Skeletal muscle tissue (tissue), 4 donors: ENCODE results near the gene NPLOC4. TPM values are rescaled to one million over a fixed set of nuclear protein-coding genes. Genes with fewer than 3 reads are reported as not detected.

Experiments
- H3K27ac ChIP-seq: one replicate; pipeline ENCODE4 v1.7.0; 2013; ENCODE audit warnings: mild to moderate bottlenecking, low read depth, low read length, inconsistent platforms
- H3K27me3 ChIP-seq, 3 donors: one replicate each; pipeline ENCODE4 v1.7.0; 2013; ENCODE audit warnings: low read length in 3 of 3; ENCODE audit not compliant: control insufficient read depth in 3 of 3, insufficient read depth in 3 of 3
- H3K36me3 ChIP-seq, 3 donors: one replicate each; pipeline ENCODE4 v1.7.0; 2013; ENCODE audit warnings: low read length in 3 of 3; ENCODE audit not compliant: control insufficient read depth in 3 of 3, insufficient read depth in 3 of 3
- H3K4me1 ChIP-seq, 3 donors: one replicate each; pipeline ENCODE4 v1.7.0; 2013; ENCODE audit warnings: low read length in 3 of 3, mild to moderate bottlenecking in 3 of 3; ENCODE audit not compliant: control insufficient read depth in 3 of 3, insufficient read depth in 3 of 3
- H3K4me3 ChIP-seq, 3 donors: one replicate each; pipeline ENCODE4 v1.7.0; 2013; ENCODE audit warnings: low read length in 3 of 3
- H3K9ac ChIP-seq, 3 donors: one replicate each; pipeline ENCODE4 v1.7.0; 2013; ENCODE audit warnings: low read length in 3 of 3, mild to moderate bottlenecking in 3 of 3, moderate library complexity in 2 of 3, low read depth in 1 of 3
- H3K9me3 ChIP-seq, 3 donors: one replicate each; pipeline ENCODE4 v1.7.0; 2013; ENCODE audit warnings: low read length in 3 of 3; ENCODE audit not compliant: control insufficient read depth in 3 of 3
- total RNA-seq: library from RNA; depleted of rRNA; stranded (reverse); fragments of >200 nt; gene quantifications from one replicate; pipeline ENCODE4 v1.2.3, GENCODE V29; 2014
- donor health status: Osteomylitis.

NPLOC4 gene
- total RNA-seq, 1 donor from 2014 or later: 43.8 TPM

DNA sequence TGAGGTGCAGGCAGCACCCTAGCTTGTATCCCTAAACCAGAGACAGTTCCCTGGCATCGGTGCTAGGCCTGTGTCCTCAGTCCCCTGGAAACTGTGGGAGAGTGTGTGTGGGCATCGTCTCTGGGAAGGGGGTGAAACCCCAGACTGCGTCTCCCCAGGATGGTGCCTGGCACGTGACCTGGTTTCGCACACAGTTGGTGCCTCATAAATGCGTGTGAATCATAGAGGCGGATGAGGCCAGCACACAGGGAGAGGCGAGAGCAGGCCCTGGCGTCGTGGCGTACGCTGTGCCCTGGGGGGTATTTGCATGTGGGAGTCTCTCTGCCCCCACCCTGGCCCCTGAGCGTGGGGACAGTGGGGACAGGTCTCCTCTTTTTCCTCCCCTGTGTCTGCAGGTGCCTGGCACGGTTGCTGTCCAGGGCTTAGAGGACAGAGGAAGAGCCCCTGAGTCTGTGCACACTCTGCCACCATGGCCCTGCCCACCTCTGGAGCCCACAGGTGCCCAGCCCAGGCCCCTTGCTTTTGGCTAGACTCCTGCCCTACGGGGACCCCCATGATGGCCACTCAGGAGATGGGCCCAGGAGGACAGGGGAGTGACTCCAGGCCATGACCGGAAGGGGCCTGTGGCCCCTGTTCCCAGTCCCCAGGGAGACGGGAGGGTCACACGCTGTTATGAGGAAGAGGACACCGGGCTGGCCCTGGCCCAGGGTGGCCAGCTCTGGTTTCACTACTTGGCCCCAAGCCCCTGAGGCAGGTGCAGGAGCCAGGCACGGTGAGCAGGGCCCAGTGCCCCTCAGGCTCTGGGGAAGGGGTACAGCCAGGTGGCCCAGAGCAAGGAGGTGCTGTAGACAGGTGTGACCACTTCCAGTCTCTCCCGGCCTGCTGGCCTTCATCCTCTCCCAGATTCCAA is 110.0 kb downstream of the NPLOC4 start:
- Histone ChIP-seq H3K9me3 (no peaks in the 10 kb centered on the region), H3K4me3 (no peak overlapping the region), H3K36me3 (no peaks in the 10 kb centered on the region), H3K27ac (no peak overlapping the region), H3K9ac (no peak overlapping the region), H3K4me1 (peaks cover 10 to 24% (median 23%) of the 10 kb centered on the region in 3 donors), H3K27me3 (peaks cover 51 to 77% (median 58%) of the 10 kb centered on the region in 3 donors)

DNA sequence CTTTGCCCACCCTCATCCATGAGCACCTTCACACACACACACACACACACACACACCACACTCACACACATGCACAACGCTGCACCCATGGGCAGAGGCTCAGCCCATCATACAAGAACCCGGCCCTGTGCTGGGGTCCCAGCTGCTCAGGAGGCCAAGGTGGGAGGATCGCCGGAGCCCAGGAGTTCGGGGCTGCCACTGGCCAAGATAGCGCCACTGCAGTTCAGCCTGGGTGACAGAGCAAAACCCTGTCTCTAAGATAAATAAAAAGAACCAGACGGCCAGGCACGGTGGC is 112.1 kb downstream of the NPLOC4 start:
- Histone ChIP-seq H3K4me3 (no peak overlapping the region), H3K4me1 (peaks cover 19 to 32% (median 26%) of the 10 kb centered on the region in 3 donors), H3K9me3 (no peaks in the 10 kb centered on the region), H3K27me3 (peaks cover 55 to 82% (median 59%) of the 10 kb centered on the region in 3 donors), H3K27ac (no peak overlapping the region), H3K36me3 (no peaks in the 10 kb centered on the region), H3K9ac (no peak overlapping the region)

DNA sequence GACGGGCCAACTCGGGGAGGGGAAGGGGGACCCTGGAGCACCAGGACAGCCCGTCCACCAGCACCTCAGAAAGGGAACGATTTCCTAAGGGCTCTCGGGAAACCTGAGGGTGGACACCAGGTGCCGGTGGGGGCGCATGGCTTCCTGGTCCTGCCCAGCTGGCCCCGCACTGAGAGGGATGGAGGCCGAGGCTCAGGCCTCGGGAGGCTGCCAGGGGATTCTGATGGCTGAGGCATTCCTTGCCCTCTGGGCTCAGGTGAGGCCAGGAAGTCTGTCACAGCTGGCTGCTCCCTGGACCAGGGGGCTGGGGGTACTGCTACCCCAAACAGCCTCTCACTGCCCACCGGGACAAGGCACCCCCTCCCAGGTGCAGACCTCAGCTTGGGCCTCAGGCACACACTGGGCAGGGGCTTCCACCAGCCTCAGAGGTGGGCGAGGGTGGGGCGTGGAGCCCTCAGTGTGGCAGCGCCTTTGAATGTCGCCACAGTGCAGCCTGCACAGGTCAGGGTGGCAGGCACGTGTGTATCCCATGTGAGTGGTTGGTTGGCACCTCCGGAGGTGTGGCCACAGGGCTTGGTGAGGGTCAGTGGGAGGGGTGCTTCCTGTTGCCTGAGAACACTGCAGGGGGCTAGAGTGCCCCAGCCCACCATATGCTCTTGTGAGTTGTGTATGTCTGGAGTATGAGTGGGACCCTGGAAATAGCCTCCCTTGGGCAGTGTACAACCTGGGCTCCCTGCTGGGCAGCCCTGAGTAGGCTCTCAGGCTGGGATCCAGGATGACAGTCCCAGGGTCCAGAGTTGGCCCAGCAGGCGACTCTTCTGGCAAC is 112.7 kb downstream of the NPLOC4 start:
- Histone ChIP-seq H3K4me3 (no peak overlapping the region), H3K27me3 (peaks cover 57 to 84% (median 59%) of the 10 kb centered on the region in 3 donors), H3K9me3 (no peaks in the 10 kb centered on the region), H3K27ac (no peak overlapping the region), H3K9ac (no peak overlapping the region), H3K4me1 (peaks cover 24 to 38% (median 32%) of the 10 kb centered on the region in 3 donors), H3K36me3 (no peaks in the 10 kb centered on the region)

DNA sequence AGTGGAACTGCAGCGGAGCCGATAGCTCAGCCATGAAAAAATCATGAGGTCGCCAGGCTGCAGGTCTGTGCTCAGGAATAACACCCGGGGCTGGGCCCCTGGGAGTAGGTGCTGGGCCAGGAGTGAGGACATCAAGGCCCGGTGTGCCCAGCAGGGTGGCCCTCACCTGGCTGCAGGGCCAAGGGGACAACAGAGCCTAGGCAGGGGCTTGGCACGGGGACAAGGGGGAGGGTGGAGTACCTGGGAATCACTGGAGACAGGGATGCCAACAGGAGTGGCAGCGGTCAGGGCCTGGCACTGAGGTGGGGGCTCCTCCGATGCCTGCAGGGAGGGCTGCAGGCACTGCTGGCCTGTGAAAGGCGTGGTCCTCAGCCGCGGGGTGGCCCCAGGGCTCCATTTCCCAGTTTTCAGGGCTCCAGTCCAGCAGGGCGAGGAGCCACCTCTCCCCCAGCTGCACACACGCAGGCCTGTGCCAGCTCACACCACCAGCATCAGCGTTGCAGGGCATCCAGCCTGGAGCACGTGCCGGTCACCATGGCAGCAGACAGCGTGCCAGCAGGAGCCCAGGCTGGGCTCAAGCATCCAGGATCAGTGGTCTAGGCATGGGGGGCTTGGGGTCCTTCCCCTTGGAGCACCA is 113.4 kb downstream of the NPLOC4 start:
- H3K27me3 ChIP-seq: peaks cover 51 to 78% (median 53%) of the 10 kb centered on the region in 3 donors
- peaks cover 28 to 45% (median 39%) of the 10 kb centered on the region in 3 donors for H3K4me1 ChIP-seq
- no peak overlapping the region for H3K27ac ChIP-seq
- no peaks in the 10 kb centered on the region for H3K36me3 ChIP-seq
- no peak overlapping the region for H3K9ac ChIP-seq
- H3K9me3 ChIP-seq: no peaks in the 10 kb centered on the region
- H3K4me3 ChIP-seq: no peak overlapping the region

DNA sequence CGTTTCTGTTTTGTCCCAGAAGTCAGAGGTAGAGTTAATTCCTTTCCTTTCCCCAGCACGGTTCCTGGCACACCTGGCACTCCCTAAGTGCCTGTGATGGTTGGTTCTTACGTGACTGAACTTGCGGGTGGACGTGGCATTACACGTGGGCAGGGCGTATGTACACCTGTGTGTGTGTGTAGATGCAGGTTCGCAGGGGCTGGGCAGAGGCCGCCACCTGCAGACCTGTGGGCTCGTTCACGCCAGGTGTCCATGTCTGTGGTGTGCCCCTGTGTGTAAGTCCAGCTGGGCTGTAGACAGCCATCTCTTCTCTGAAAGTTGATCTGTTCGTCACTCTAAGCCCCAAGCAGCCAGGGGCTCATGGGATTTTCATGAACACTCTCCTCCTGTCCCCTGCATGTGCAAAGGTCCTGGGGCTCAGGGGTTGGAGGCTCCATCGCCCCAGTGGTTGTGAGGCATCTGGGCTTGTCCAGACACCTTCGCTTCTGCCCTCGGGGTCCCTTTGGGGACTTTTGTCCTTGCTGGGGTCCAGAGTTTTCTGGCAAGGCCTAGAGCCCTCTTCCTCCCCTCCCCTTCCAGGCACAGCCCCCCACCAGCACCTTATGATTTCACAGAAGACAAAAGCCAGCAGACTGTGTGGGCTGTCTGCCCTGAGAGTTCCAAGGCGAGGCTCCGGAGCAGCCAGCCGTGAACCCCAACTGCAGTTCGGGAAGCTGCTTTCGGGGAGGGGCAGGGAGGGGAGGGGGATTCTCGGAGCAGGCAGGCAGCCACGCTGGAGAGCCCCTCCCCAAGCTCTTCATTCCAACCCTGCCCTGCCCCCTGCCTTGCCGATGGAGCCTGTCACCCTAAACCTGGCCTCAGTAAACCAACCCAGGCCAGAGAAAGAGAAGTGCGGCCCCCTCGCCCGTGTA is 114.2 kb downstream of the NPLOC4 start:
- no peaks in the 10 kb centered on the region for H3K36me3 ChIP-seq
- no peak overlapping the region for H3K27ac ChIP-seq
- H3K4me3 ChIP-seq: no peak overlapping the region
- H3K27me3 ChIP-seq: peaks cover 46 to 77% (median 51%) of the 10 kb centered on the region in 3 donors
- peaks cover 35 to 49% (median 42%) of the 10 kb centered on the region in 3 donors for H3K4me1 ChIP-seq
- no peak overlapping the region for H3K9ac ChIP-seq
- no peaks in the 10 kb centered on the region for H3K9me3 ChIP-seq

DNA sequence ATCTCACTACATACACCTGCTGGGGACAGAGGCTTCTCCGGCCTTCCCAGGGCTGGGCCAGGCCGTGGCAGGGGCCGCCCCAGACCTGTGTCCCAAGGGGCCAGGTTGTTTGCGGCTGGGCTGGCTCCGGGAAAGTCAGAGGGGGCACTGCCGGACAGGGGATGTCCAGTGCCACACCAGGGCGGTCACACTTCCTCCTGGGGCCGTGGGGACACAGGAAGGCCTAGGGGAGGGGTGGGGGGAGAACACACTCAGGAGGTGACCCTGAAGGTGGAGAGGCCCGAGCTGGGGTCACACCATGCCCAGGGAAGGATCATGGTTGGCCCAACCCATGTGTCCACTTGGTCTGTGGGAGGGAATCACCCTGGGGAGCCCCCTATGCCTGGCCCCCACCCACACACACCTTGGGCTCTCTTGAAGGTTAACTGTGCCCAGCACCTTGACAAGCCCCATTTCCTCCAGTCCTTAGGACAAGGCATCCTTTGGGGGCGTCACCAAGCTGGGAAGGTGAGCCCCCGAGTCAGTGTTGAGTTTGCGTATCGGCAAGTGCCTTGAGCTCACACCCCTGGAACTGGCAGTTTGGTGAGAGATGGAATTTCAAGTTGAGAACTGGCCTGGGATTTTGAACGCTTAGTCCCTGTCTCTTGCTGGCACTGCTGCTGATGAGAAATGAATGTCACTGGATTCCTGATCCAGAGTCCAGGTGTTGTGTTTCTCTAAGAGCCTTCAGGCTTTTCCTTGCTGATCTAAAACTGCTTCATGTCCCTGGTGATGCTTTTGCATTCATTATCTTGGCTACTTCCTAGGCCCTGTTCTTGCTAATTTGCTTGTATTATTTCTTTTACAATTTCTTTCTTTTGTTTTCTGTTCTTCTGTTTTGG is 116.7 kb downstream of the NPLOC4 start:
- Histone ChIP-seq H3K4me3 (no peak overlapping the region), H3K9me3 (no peaks in the 10 kb centered on the region), H3K36me3 (no peaks in the 10 kb centered on the region), H3K4me1 (peaks cover 43 to 57% (median 46%) of the 10 kb centered on the region in 3 donors), H3K27me3 (peaks cover 24 to 57% (median 37%) of the 10 kb centered on the region in 3 donors), H3K9ac (peak overlapping the region in 1 of 3 donors; percentile 57), H3K27ac (no peak overlapping the region)

DNA sequence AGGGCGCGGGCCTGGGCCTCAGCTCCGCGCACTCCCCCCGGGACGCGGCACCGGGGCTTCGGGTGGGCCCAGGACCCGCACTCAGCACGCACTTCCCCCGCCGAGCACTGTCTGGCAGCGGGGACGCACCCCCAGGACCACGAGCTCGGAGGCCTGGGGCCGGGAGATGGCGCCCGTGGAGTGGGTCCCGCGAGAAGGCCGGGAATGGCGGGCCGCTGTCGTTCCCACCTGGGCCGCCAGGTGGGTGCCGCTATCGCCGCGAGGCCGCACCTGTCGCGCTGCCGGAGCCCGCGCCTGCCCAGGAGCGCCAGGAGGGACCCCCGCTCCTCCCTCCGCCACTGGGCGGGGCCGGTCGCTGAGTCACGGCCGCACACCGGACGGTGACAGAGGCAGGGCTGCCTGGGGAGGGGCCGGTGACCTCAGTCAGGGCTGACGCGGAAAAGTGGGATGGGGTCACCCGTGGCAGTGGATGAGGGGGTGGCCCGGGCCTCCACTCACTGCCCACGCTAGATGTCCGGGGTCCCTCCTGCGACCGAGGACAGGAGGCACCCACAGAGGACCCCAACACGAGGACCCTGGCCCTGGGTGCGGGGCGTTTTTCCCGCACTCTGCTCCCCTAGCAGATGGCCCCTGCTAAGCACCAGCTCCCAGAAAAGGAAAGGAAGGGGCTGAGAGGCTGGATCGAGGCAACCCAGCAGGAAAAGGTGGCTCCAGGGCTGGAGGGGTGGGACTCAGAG is 117.5 kb downstream of the NPLOC4 start:
- H3K27me3 ChIP-seq: peaks cover 22 to 51% (median 31%) of the 10 kb centered on the region in 3 donors
- peaks cover 43 to 59% (median 47%) of the 10 kb centered on the region in 3 donors for H3K4me1 ChIP-seq
- no peaks in the 10 kb centered on the region for H3K9me3 ChIP-seq
- no peak overlapping the region for H3K27ac ChIP-seq
- H3K36me3 ChIP-seq: no peaks in the 10 kb centered on the region
- peak overlapping the region in 2 of 3 donors; percentile 50 to 57 for H3K9ac ChIP-seq
- peak overlapping the region; percentile 30 to 49 (median 46) for H3K4me3 ChIP-seq

DNA sequence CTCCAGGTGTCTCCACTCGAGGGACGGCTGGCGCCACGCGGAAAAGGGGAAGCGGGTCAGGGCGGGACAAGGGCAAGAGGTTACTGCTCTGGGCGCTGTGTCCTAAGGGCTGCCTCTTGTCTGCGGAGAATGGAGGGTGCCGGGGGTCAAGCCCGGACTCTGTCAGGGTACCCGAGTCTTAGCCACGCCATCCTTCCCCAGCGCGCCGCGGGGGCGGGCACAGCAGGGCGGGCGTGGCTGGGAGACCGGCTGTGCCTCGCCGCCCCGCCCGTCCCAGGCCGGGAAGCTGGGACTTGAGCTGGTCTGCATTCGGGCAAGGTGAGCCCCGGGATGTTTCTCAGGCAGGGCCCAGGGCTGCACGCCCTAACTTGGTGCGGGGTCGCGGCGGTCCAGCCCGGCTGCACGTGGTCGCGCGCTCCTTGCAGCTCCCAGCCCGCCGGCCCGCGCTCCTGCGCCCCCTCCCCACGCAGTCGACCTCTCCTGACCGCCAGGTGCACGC is 118.1 kb downstream of the NPLOC4 start:
- H3K4me1 ChIP-seq: peaks cover 43 to 62% (median 47%) of the 10 kb centered on the region in 3 donors
- H3K4me3 ChIP-seq: peak overlapping the region; percentile 30 to 49 (median 46)
- H3K27ac ChIP-seq: no peak overlapping the region
- H3K27me3 ChIP-seq: peaks cover 16 to 45% (median 25%) of the 10 kb centered on the region in 3 donors
- H3K9me3 ChIP-seq: no peaks in the 10 kb centered on the region
- H3K9ac ChIP-seq: peak overlapping the region in 2 of 3 donors; percentile 14 to 57
- H3K36me3 ChIP-seq: no peaks in the 10 kb centered on the region
